SKM-1 treated with dmso at 0.1 percent for 144 hours (cell line): ENCODE results near the gene TBC1D22A.
"Not testable (repeated sequence)": the region's sequence is repeated elsewhere in the genome, so short reads cannot be mapped to it uniquely, and the experiment has no call there.

Experiments
- DNase-seq: peaks from one replicate; lab custom pipeline; 2025; ENCODE audit not compliant: unreplicated experiment; lab: John Stamatoyannopoulos, UW

TBC1D22A gene, protein sequence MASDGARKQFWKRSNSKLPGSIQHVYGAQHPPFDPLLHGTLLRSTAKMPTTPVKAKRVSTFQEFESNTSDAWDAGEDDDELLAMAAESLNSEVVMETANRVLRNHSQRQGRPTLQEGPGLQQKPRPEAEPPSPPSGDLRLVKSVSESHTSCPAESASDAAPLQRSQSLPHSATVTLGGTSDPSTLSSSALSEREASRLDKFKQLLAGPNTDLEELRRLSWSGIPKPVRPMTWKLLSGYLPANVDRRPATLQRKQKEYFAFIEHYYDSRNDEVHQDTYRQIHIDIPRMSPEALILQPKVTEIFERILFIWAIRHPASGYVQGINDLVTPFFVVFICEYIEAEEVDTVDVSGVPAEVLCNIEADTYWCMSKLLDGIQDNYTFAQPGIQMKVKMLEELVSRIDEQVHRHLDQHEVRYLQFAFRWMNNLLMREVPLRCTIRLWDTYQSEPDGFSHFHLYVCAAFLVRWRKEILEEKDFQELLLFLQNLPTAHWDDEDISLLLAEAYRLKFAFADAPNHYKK

GRCh38 chr22:46762238-46763050, at the start of gene TBC1D22A:
Gene TBC1D22A (plus strand): TSS chr22:46762650. CDS start chr22:46762787, 137 bp downstream.
- DNase-seq: peak; percentile 95

DNA sequence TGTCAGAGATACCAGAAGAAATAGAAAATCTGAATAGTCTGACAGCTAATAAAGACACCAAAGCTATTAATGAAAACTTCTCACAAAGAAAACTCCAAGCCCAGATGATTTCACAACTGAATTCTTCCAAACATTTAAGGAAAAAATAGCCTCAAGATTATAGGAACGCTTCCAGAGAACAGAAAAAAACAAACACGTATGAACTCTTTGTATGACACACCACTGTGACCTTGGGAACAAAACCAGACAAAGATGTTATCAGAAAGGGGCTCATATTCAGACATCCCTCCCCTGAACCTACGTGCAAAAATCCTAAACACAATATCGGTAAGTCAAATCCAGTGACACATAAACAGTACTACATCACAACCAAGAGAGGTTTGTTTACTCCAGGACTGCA, 47.9 kb upstream of the TBC1D22A start:
- no peak for DNase-seq

- DNase-seq: no peak
These were observed 42.5 kb upstream of the TBC1D22A start for GRCh38 chr22:46719921-46720320.

- no peak for DNase-seq
These were observed 40.9 kb upstream of the TBC1D22A start for GRCh38 chr22:46721501-46722085.

- DNase-seq: no peak
These were observed 38.6 kb upstream of the TBC1D22A start for GRCh38 chr22:46723882-46724281.

- no peak for DNase-seq
These were observed 37.4 kb upstream of the TBC1D22A start for GRCh38 chr22:46725096-46725495.

- no peak for DNase-seq
These were observed 36.1 kb upstream of the TBC1D22A start for GRCh38 chr22:46726066-46726985.

GRCh38 chr22:46726986-46727317, 35.5 kb upstream of the TBC1D22A start:
- DNase-seq: no peak

DNA sequence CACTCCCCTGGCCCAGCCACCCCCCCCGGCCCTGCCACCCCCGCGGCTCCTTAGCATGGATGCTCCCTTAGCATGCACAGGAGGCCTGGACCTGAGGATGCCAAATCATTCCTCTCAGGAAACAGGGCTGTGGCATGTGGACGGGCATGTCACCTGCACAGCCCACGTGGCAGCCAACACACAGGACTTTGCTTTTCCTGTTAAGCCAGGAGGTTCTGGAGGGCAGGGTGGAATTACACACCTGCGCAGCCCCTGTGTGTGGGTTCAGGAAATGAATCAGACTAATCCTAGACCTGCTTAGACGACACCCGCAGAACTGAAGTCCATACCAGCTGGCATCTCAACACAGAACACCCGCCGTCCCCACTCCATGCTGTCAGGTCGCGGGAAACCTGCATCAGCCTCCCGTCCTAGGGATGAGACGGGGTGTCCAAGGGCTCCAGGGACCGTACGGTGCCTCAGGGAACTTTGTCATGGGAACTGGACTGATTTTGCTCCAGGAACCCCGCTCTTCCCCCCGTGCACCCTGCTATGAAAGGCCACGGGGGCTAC, 34.6 kb upstream of the TBC1D22A start:
- no peak for DNase-seq

DNA sequence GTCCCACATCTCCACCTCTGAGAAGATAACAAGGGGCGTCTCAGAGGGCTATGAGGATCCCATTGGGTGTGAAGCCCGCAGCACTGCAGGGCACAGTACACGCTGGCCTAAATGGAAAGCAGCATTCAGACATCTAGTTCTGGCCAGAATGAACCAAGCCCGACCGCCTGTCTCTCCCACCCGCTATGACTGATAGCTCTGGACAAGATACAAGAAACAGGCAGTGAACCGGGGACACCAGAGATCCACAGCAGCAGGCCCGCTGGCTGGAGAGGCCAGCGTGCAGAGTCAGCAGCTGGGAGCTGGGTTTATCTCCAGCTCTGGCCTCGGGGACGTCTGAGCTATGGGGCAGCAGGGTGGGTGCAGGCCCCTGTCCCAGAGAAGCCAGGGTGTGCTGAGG, 34.0 kb upstream of the TBC1D22A start:
- no peak for DNase-seq

DNA sequence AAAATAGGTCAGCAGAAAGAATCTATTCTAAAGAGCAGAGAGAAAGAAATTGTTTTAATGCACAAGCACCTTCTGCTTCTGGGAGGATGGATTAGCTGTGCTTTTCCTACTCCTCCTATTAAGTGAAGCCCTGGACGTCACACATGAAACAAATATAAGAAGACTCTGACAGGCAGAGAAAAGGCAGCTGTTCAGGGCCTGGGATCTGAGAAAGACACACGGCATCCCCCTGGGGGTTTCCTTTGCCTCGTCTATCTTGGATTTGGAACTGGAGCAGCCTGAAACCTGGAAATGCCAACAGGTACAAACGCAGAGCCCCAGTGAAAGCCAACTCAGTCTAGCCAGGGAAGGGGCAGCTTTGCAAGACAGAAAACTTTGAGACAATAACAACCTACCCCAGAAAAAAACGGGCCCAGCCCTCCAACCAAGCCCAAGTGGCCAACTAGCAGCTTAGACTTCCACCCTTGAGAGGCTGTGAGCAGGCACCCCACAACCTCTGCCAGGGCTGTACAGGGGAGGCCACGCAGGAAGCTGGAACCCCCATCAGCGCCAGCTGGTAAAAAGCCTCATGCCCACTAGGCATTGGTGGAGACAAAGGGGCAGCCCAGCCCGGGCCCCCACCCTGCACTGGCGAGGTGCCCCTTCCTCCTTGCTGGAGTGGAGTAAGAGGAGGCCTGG, 31.7 kb upstream of the TBC1D22A start:
- DNase-seq: no peak

- no peak for DNase-seq
These were observed 31.0 kb upstream of the TBC1D22A start for GRCh38 chr22:46731246-46732040.

DNA sequence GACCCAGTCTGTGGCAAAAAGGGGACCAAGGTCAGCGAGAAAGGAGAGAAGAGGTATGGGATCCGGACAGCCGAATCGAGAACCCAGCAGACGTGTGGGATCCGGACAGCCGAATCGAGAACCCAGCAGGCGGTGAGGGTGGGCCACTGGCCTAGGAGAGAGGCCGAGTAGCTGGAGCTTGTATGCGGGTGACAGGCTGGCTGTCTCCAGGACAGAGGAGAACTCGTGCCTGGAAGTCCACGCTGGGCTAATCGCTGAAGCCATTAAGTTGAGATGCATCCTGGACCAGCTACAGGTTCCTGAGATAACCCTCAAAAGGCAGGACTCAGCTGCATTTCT, 30.4 kb upstream of the TBC1D22A start:
- no peak for DNase-seq

- DNase-seq: no peak
These were observed 29.9 kb upstream of the TBC1D22A start for GRCh38 chr22:46732513-46732912.

GRCh38 chr22:46734213-46734722, 28.2 kb upstream of the TBC1D22A start:
- not testable (repeated sequence) for DNase-seq

- DNase-seq: peak; percentile 84
These were observed 27.5 kb upstream of the TBC1D22A start for GRCh38 chr22:46734830-46735453.

- no peak for DNase-seq
These were observed 26.5 kb upstream of the TBC1D22A start for GRCh38 chr22:46735747-46736608.
